Measurements from ENCODE around the gene CDHR2.
A peak's percentile ranks its signal among the peaks of the same experiment; 100 is the strongest.

Gene CDHR2

GRCh38 chr5:176530393-176530982, 18.7 kb upstream of the CDHR2 start:
- DNase-seq: peak; percentile 21

- peak; percentile 45 for DNase-seq
These were observed 17.9 kb upstream of the CDHR2 start for GRCh38 chr5:176530983-176531901.

- no peak for DNase-seq
These were observed 17.1 kb upstream of the CDHR2 start for GRCh38 chr5:176531902-176532493.

GRCh38 chr5:176532795-176533194, 16.3 kb upstream of the CDHR2 start:
- DNase-seq: no peak

GRCh38 chr5:176533390-176533789, 15.8 kb upstream of the CDHR2 start:
- peak; percentile 30 for DNase-seq

GRCh38 chr5:176533894-176534611, 15.1 kb upstream of the CDHR2 start:
- DNase-seq: peak; percentile 80

GRCh38 chr5:176534640-176535039, 14.5 kb upstream of the CDHR2 start:
- peak; percentile 43 for DNase-seq

- peak; percentile 82 for DNase-seq
These were observed 14.0 kb upstream of the CDHR2 start for GRCh38 chr5:176535101-176535663.

GRCh38 chr5:176535664-176536131, 13.4 kb upstream of the CDHR2 start:
- no peak for DNase-seq

- DNase-seq: peak; percentile 86
These were observed 12.8 kb upstream of the CDHR2 start for GRCh38 chr5:176536132-176536901.

- DNase-seq: peak; percentile 98
These were observed 12.1 kb upstream of the CDHR2 start, which contains the start of gene RNF44 for GRCh38 chr5:176536902-176537553. TSS of gene RNF44 (minus strand) at chr5:176537402. CDS start at chr5:176532472, 4,930 bp downstream.

- DNase-seq: peak; percentile 98
These were observed 11.4 kb upstream of the CDHR2 start for GRCh38 chr5:176537554-176538229.

GRCh38 chr5:176538230-176538988, 10.7 kb upstream of the CDHR2 start:
- DNase-seq: no peak

- no peak for DNase-seq
These were observed 10.2 kb upstream of the CDHR2 start for GRCh38 chr5:176538989-176539384.

GRCh38 chr5:176540476-176540899, 8.7 kb upstream of the CDHR2 start:
- no peak for DNase-seq

GRCh38 chr5:176540956-176541337, 8.2 kb upstream of the CDHR2 start:
- DNase-seq: no peak

- DNase-seq: peak; percentile 87
These were observed 7.6 kb upstream of the CDHR2 start for GRCh38 chr5:176541338-176542134.

GRCh38 chr5:176542135-176542595, 7.0 kb upstream of the CDHR2 start:
- peak; percentile 82 for DNase-seq
